ENCODE results near the gene SMAP1.

Gene SMAP1

GRCh38 chr6:70667256-70667710 lies 400 bp upstream of the SMAP1 start:
- no peaks in the 10 kb centered on the region for H3K4me1 ChIP-seq (ENCODE audit: insufficient read depth, insufficient read length)
- H3K4me3 ChIP-seq (ENCODE audit: insufficient read length, low read depth): peak overlapping the region; percentile 86
- TF ChIP-seq ZNF274 (IDR thresholded peaks at IDR 0.05; ENCODE audit: low read depth, low read length): no peak
- TF ChIP-seq YY1 (IDR thresholded peaks at IDR 0.05; ENCODE audit: insufficient read depth, insufficient read length): no peak
- no peak for TF ChIP-seq SUZ12 (IDR thresholded peaks at IDR 0.05; ENCODE audit: extremely low read depth, insufficient read depth, insufficient read length)
- no peaks in the 10 kb centered on the region for H3K27me3 ChIP-seq (ENCODE audit: insufficient read depth, insufficient read length)
- H3K36me3 ChIP-seq (ENCODE audit: insufficient read depth, insufficient read length, low read length): no peaks in the 10 kb centered on the region
- H3K9ac ChIP-seq (ENCODE audit: insufficient read length, low read depth): peak overlapping the region; percentile 12
- DNase-seq (ENCODE audit: low read depth, low spot score): no peak
- no peaks in the 10 kb centered on the region for H3K9me3 ChIP-seq (ENCODE audit: insufficient read depth, low read length)

GRCh38 chr6:70668499-70668812 lies 773 bp downstream of the SMAP1 start:
- H3K27me3 ChIP-seq (ENCODE audit: insufficient read depth, insufficient read length): no peaks in the 10 kb centered on the region
- no peaks in the 10 kb centered on the region for H3K9me3 ChIP-seq (ENCODE audit: insufficient read depth, low read length)
- no peak for TF ChIP-seq ZNF274 (IDR thresholded peaks at IDR 0.05; ENCODE audit: low read depth, low read length)
- TF ChIP-seq SUZ12 (IDR thresholded peaks at IDR 0.05; ENCODE audit: extremely low read depth, insufficient read depth, insufficient read length): no peak
- no peak for TF ChIP-seq YY1 (IDR thresholded peaks at IDR 0.05; ENCODE audit: insufficient read depth, insufficient read length)
- no peak for DNase-seq (ENCODE audit: low read depth, low spot score)
- peak overlapping the region; percentile 86 for H3K4me3 ChIP-seq (ENCODE audit: insufficient read length, low read depth)
- no peaks in the 10 kb centered on the region for H3K36me3 ChIP-seq (ENCODE audit: insufficient read depth, insufficient read length, low read length)
- no peaks in the 10 kb centered on the region for H3K4me1 ChIP-seq (ENCODE audit: insufficient read depth, insufficient read length)
- H3K9ac ChIP-seq (ENCODE audit: insufficient read length, low read depth): peak overlapping the region; percentile 91

GRCh38 chr6:70669133-70669532 lies 1.4 kb downstream of the SMAP1 start:
- TF ChIP-seq ZNF274 (IDR thresholded peaks at IDR 0.05; ENCODE audit: low read depth, low read length) (no peak), SUZ12 (IDR thresholded peaks at IDR 0.05; ENCODE audit: extremely low read depth, insufficient read depth, insufficient read length) (no peak), YY1 (IDR thresholded peaks at IDR 0.05; ENCODE audit: insufficient read depth, insufficient read length) (no peak)
- no peaks in the 10 kb centered on the region for H3K36me3 ChIP-seq (ENCODE audit: insufficient read depth, insufficient read length, low read length)
- H3K4me3 ChIP-seq (ENCODE audit: insufficient read length, low read depth): peak overlapping the region; percentile 86
- no peak for DNase-seq (ENCODE audit: low read depth, low spot score)
- no peaks in the 10 kb centered on the region for H3K27me3 ChIP-seq (ENCODE audit: insufficient read depth, insufficient read length)
- no peaks in the 10 kb centered on the region for H3K4me1 ChIP-seq (ENCODE audit: insufficient read depth, insufficient read length)
- H3K9ac ChIP-seq (ENCODE audit: insufficient read length, low read depth): no peak overlapping the region
- no peaks in the 10 kb centered on the region for H3K9me3 ChIP-seq (ENCODE audit: insufficient read depth, low read length)

GRCh38 chr6:70672549-70672948 lies 4.9 kb downstream of the SMAP1 start:
- H3K4me3 ChIP-seq (ENCODE audit: insufficient read length, low read depth): no peak overlapping the region
- TF ChIP-seq ZNF274 (IDR thresholded peaks at IDR 0.05; ENCODE audit: low read depth, low read length): no peak
- TF ChIP-seq YY1 (IDR thresholded peaks at IDR 0.05; ENCODE audit: insufficient read depth, insufficient read length): no peak
- TF ChIP-seq SUZ12 (IDR thresholded peaks at IDR 0.05; ENCODE audit: extremely low read depth, insufficient read depth, insufficient read length): no peak
- no peak overlapping the region for H3K9ac ChIP-seq (ENCODE audit: insufficient read length, low read depth)

GRCh38 chr6:70673054-70673453 lies 5.4 kb downstream of the SMAP1 start:
- H3K36me3 ChIP-seq (ENCODE audit: insufficient read depth, insufficient read length, low read length): no peaks in the 10 kb centered on the region
- TF ChIP-seq ZNF274 (IDR thresholded peaks at IDR 0.05; ENCODE audit: low read depth, low read length): no peak
- no peak for TF ChIP-seq SUZ12 (IDR thresholded peaks at IDR 0.05; ENCODE audit: extremely low read depth, insufficient read depth, insufficient read length)
- no peak for TF ChIP-seq YY1 (IDR thresholded peaks at IDR 0.05; ENCODE audit: insufficient read depth, insufficient read length)
- H3K4me1 ChIP-seq (ENCODE audit: insufficient read depth, insufficient read length): no peaks in the 10 kb centered on the region
- no peak for DNase-seq (ENCODE audit: low read depth, low spot score)
- H3K27me3 ChIP-seq (ENCODE audit: insufficient read depth, insufficient read length): no peaks in the 10 kb centered on the region
- H3K4me3 ChIP-seq (ENCODE audit: insufficient read length, low read depth): no peak overlapping the region
- H3K9ac ChIP-seq (ENCODE audit: insufficient read length, low read depth): no peak overlapping the region
- H3K9me3 ChIP-seq (ENCODE audit: insufficient read depth, low read length): no peaks in the 10 kb centered on the region

More at GRCh38 chr6:70672549-70672948, 4.9 kb downstream of the SMAP1 start:
- no peaks in the 10 kb centered on the region for H3K36me3 ChIP-seq (ENCODE audit: insufficient read depth, insufficient read length, low read length)
- H3K27me3 ChIP-seq (ENCODE audit: insufficient read depth, insufficient read length): no peaks in the 10 kb centered on the region
- no peaks in the 10 kb centered on the region for H3K4me1 ChIP-seq (ENCODE audit: insufficient read depth, insufficient read length)
- no peak for DNase-seq (ENCODE audit: low read depth, low spot score)
- no peaks in the 10 kb centered on the region for H3K9me3 ChIP-seq (ENCODE audit: insufficient read depth, low read length)

- no peaks in the 10 kb centered on the region for H3K36me3 ChIP-seq (ENCODE audit: insufficient read depth, insufficient read length, low read length)
- DNase-seq (ENCODE audit: low read depth, low spot score): no peak
- H3K4me1 ChIP-seq (ENCODE audit: insufficient read depth, insufficient read length): no peaks in the 10 kb centered on the region
- no peak overlapping the region for H3K4me3 ChIP-seq (ENCODE audit: insufficient read length, low read depth)
- no peak overlapping the region for H3K9ac ChIP-seq (ENCODE audit: insufficient read length, low read depth)
- no peaks in the 10 kb centered on the region for H3K27me3 ChIP-seq (ENCODE audit: insufficient read depth, insufficient read length)
- H3K9me3 ChIP-seq (ENCODE audit: insufficient read depth, low read length): no peaks in the 10 kb centered on the region
- TF ChIP-seq YY1 (IDR thresholded peaks at IDR 0.05; ENCODE audit: insufficient read depth, insufficient read length): no peak
- TF ChIP-seq SUZ12 (IDR thresholded peaks at IDR 0.05; ENCODE audit: extremely low read depth, insufficient read depth, insufficient read length): no peak
- no peak for TF ChIP-seq ZNF274 (IDR thresholded peaks at IDR 0.05; ENCODE audit: low read depth, low read length)
Measured at GRCh38 chr6:70673601-70674000, 5.9 kb downstream of the SMAP1 start.

- no peak for DNase-seq (ENCODE audit: low read depth, low spot score)
- Histone ChIP-seq H3K4me1 (ENCODE audit: insufficient read depth, insufficient read length) (no peaks in the 10 kb centered on the region), H3K4me3 (ENCODE audit: insufficient read length, low read depth) (no peak overlapping the region), H3K36me3 (ENCODE audit: insufficient read depth, insufficient read length, low read length) (no peaks in the 10 kb centered on the region), H3K9me3 (ENCODE audit: insufficient read depth, low read length) (no peaks in the 10 kb centered on the region), H3K9ac (ENCODE audit: insufficient read length, low read depth) (no peak overlapping the region), H3K27me3 (ENCODE audit: insufficient read depth, insufficient read length) (no peaks in the 10 kb centered on the region)
- TF ChIP-seq YY1 (IDR thresholded peaks at IDR 0.05; ENCODE audit: insufficient read depth, insufficient read length) (no peak), SUZ12 (IDR thresholded peaks at IDR 0.05; ENCODE audit: extremely low read depth, insufficient read depth, insufficient read length) (no peak), ZNF274 (IDR thresholded peaks at IDR 0.05; ENCODE audit: low read depth, low read length) (no peak)
Measured at GRCh38 chr6:70675822-70676221, 8.1 kb downstream of the SMAP1 start.
